Neural crest cell (in vitro differentiated cells): ENCODE results near the gene STKLD1. TPM values are rescaled to one million over a fixed set of nuclear protein-coding genes. Genes with fewer than 3 reads are reported as not detected.
A peak's percentile ranks its signal among the peaks of the same experiment; 100 is the strongest.

Experiments used
- DNase-seq: peaks from one replicate; pipeline ENCODE4 v3.0.0; 2021; ENCODE audit warnings: low read depth, mixed read lengths, low spot score
- H3K27ac Mint-ChIP-seq: one replicate; pipeline ENCODE4 v1.8.0; 2021; ENCODE audit warnings: mild to moderate bottlenecking, mixed read lengths; ENCODE audit not compliant: unreplicated experiment
- H3K27me3 Mint-ChIP-seq: 2 replicates; pipeline ENCODE4 v1.8.0; 2021; ENCODE audit warnings: low read depth, mild to moderate bottlenecking, mixed read lengths
- H3K36me3 Mint-ChIP-seq: 2 replicates; pipeline ENCODE4 v1.8.0; 2021; ENCODE audit warnings: low read depth, mild to moderate bottlenecking, mixed read lengths
- H3K4me1 Mint-ChIP-seq: 2 replicates; pipeline ENCODE4 v1.8.0; 2021; ENCODE audit warnings: mixed read lengths
- H3K4me3 Mint-ChIP-seq: one replicate; pipeline ENCODE4 v1.8.0; 2021; ENCODE audit warnings: mild to moderate bottlenecking, mixed read lengths
- H3K9me3 Mint-ChIP-seq: 2 replicates; pipeline ENCODE4 v1.8.0; 2021; ENCODE audit warnings: mixed read lengths
- total RNA-seq: library from RNA; stranded (reverse); gene quantifications from 2 replicates; pipeline ENCODE4 v1.2.1, GENCODE V29; 2021
- TF ChIP-seq, protein P1 (sequence below): fragments of 200-600 bp; sonication (generic); conservative IDR thresholded peaks from 2 replicates; pipeline ENCODE4 v1.5.0; 2021; ENCODE audit warnings: antibody characterized with exemption, mild to moderate bottlenecking

STKLD1 gene
- total RNA-seq, 1 donor from 2014 or later: 2.9 TPM

GRCh38 chr9:133403766-133404453 is 27.7 kb downstream of the STKLD1 start:
- Mint-ChIP-seq H3K27ac (no peak overlapping the region), H3K36me3 (peaks cover 6% of the 10 kb centered on the region)

GRCh38 chr9:133404454-133405002 is 28.4 kb downstream of the STKLD1 start:
- TF ChIP-seq, protein P1, sequence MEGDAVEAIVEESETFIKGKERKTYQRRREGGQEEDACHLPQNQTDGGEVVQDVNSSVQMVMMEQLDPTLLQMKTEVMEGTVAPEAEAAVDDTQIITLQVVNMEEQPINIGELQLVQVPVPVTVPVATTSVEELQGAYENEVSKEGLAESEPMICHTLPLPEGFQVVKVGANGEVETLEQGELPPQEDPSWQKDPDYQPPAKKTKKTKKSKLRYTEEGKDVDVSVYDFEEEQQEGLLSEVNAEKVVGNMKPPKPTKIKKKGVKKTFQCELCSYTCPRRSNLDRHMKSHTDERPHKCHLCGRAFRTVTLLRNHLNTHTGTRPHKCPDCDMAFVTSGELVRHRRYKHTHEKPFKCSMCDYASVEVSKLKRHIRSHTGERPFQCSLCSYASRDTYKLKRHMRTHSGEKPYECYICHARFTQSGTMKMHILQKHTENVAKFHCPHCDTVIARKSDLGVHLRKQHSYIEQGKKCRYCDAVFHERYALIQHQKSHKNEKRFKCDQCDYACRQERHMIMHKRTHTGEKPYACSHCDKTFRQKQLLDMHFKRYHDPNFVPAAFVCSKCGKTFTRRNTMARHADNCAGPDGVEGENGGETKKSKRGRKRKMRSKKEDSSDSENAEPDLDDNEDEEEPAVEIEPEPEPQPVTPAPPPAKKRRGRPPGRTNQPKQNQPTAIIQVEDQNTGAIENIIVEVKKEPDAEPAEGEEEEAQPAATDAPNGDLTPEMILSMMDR: no peak
- no peaks in the 10 kb centered on the region for H3K27me3 Mint-ChIP-seq
- DNase-seq: no peak
- no peaks in the 10 kb centered on the region for H3K9me3 Mint-ChIP-seq
- no peak overlapping the region for H3K4me3 Mint-ChIP-seq
- H3K27ac Mint-ChIP-seq: peak overlapping the region; percentile 67
- H3K4me1 Mint-ChIP-seq: no peaks in the 10 kb centered on the region
- H3K36me3 Mint-ChIP-seq: peaks cover 6% of the 10 kb centered on the region

More at GRCh38 chr9:133403766-133404453, 27.7 kb downstream of the STKLD1 start:
- TF ChIP-seq, protein P1: peak; percentile 66
- Mint-ChIP-seq H3K27me3 (no peaks in the 10 kb centered on the region), H3K4me1 (no peaks in the 10 kb centered on the region), H3K9me3 (no peaks in the 10 kb centered on the region), H3K4me3 (no peak overlapping the region)
- DNase-seq: no peak

DNA sequence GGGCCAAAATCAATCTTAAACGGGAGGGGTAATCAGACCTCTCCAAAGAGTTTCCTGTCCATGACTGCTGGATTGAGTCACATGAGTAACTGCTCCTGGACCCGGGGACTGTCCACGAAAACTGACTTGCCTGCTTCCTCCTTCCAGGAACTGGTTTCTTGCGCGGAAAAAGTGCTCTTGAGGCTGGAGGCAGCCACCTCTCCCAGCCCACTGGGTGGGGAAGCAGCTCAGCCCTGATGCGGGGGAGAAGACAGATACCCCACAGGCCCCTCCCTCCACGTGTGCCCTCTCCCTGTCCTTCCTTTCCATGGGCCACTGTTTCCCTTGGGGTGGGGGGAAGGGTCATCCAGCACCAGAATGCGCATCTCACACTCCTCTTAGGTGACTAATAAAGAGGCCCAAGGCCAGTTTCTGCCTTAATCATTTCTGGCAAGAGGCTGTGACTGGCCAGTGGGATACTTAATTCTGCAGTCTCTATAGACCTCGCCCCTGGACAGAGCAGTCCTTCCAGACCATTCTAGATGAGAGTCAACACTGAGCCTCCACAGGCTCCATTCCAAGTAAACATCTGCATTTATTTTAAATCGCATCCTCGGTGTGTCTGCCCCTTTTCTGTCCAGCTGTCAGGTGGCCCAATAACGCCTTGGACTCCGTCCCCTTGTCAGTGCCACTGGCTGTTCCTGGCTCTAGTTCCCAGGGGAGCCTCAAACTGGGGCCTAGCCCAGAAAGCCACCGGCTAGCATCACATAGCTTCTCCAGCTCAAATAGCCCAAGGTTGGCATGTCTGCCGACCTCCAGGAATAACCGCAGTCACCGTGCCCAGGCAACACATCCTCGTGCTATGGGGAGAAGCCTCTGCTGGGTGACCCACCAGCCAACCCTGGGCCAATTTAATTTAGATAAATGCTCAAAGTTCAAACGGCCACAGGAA is 29.6 kb downstream of the STKLD1 start:
- H3K36me3 Mint-ChIP-seq: peaks cover 10% of the 10 kb centered on the region

DNA sequence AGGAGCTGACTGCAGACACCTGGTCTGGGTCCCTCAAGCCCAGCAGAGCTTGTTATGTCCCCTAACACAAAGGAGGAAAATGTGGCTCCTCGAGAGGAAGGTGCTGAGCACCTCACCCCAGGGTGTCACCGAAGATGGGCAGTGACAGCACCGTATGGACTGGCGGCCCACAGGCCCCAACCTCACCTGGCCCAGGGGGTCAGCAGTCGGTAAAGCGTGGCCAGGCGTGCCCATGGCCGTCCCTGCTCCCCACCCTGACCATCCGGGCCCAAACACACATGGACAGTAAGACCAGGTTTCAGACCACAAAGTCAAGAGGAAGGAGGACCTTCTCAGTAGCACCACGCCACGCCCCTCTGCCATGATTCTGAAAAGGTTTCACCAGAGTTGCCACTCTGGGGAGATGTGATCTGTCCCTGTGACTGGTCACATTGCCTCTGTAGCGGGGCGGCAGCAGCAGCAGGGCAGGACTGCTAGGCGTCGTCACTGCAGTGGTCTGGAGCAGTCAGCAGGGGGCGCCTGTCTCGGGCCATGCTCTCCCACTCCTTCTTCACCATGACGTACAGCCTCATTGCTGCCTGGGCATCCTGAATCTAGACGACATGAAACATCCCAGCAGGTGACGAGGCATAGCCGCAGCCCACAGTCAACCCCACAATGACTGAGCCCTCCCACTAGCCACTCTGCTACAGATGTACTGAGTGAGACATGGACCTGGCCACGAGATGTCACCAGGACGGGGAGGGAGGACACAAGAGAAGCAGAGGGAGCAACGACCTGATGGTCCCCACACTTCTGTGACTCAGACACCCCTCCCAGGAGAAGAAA is 30.5 kb downstream of the STKLD1 start:
- Mint-ChIP-seq H3K27ac (peak overlapping the region; percentile 51), H3K27me3 (no peaks in the 10 kb centered on the region)

More for the DNA sequence above, 29.6 kb downstream of the STKLD1 start:
- TF ChIP-seq, protein P1: no peak
- H3K4me1 Mint-ChIP-seq: no peaks in the 10 kb centered on the region
- DNase-seq: no peak
- no peaks in the 10 kb centered on the region for H3K9me3 Mint-ChIP-seq
- H3K27ac Mint-ChIP-seq: no peak overlapping the region
- H3K27me3 Mint-ChIP-seq: no peaks in the 10 kb centered on the region
- H3K4me3 Mint-ChIP-seq: no peak overlapping the region

More for the DNA sequence above, 30.5 kb downstream of the STKLD1 start:
- H3K36me3 Mint-ChIP-seq: peaks cover 10% of the 10 kb centered on the region
- TF ChIP-seq, protein P1: peak; percentile 90
- no peaks in the 10 kb centered on the region for H3K9me3 Mint-ChIP-seq
- no peaks in the 10 kb centered on the region for H3K4me1 Mint-ChIP-seq
- peak; percentile 83 for DNase-seq
- peak overlapping the region; percentile 13 for H3K4me3 Mint-ChIP-seq
